Heart right ventricle (tissue), 16 donors: ENCODE data around the gene SLC1A4. TPM values are rescaled to one million over a fixed set of nuclear protein-coding genes. Genes with fewer than 3 reads are reported as not detected.
"Not testable (repeated sequence)": the region's sequence is repeated elsewhere in the genome, so short reads cannot be mapped to it uniquely, and the experiment has no call there.

Experiments
- ATAC-seq, 8 donors: fragments of 200-7000 bp; cut with Tn5 transposase; one replicate each; pipeline ENCODE4 v1.9.1; 2020; ENCODE audit warnings: mild to moderate bottlenecking in 8 of 8, moderate library complexity in 8 of 8, moderate number of reproducible peaks in 1 of 8
- DNase-seq, 2 donors: peaks; one replicate each; pipeline ENCODE4 v3.0.0-alpha.2; 2020
- H3K27ac ChIP-seq, 10 donors: fragments of 200-600 bp; sonication (generic) in 2 of 10; one replicate each; pipeline versions ENCODE4 v1.5.0 to v1.8.0; 2020 to 2022; ENCODE audit warnings: mild to moderate bottlenecking in 3 of 10
- H3K27me3 ChIP-seq, 7 donors: fragments of 200-600 bp; one replicate each; pipeline ENCODE4 v1.8.0; 2021 to 2022; ENCODE audit warnings: mild to moderate bottlenecking in 2 of 7
- H3K36me3 ChIP-seq, 9 donors: fragments of 200-600 bp; sonication (generic) in 1 of 9; one replicate each; pipeline versions ENCODE4 v1.5.0 to v1.8.0; 2020 to 2022; ENCODE audit warnings: mild to moderate bottlenecking in 2 of 9
- H3K4me1 ChIP-seq, 9 donors: fragments of 200-600 bp; sonication (generic) in 1 of 9; one replicate each; pipeline versions ENCODE4 v1.5.0 to v1.8.0; 2020 to 2022; ENCODE audit warnings: mild to moderate bottlenecking in 4 of 9
- H3K4me3 ChIP-seq, 10 donors: fragments of 200-600 bp; sonication (generic) in 2 of 10; one replicate each; pipeline versions ENCODE4 v1.5.0 to v1.8.0; 2020 to 2022; ENCODE audit warnings: mild to moderate bottlenecking in 7 of 10, moderate library complexity in 2 of 10
- H3K9me3 ChIP-seq, 11 donors: fragments of 200-600 bp in 10 of 11; sonication (generic) in 2 of 11; one replicate each; pipeline versions ENCODE4 v1.5.0 to v1.8.0; 2013 to 2022; ENCODE audit warnings: mild to moderate bottlenecking in 2 of 11, control low read depth in 1 of 11, moderate library complexity in 1 of 11
- CTCF ChIP-seq, 9 donors: fragments of 200-600 bp; sonication (generic) in 2 of 9; IDR thresholded peaks; one replicate each; pipeline versions ENCODE4 v1.5.0 to v1.8.0; 2021 to 2022; ENCODE audit warnings: antibody characterized with exemption in 9 of 9, mild to moderate bottlenecking in 5 of 9, moderate library complexity in 1 of 9
- WGBS, 2 donors: extraction: QIAGEN DNeasy Blood & Tissue Kit; methylation state at CpG; one replicate each; pipeline ENCODE4 v1.1.7; 2013; ENCODE audit warnings: inconsistent platforms in 1 of 2; 5-methylcytosine and 5-hydroxymethylcytosine counted together
- intact Hi-C, 10 donors: fragments of 100-400 bp; cut with DNase I; formaldehyde crosslinking; loops; one replicate each; pipeline versions ENCODE4 v1.11.1 to v1.14.2; 2022
- polyA plus RNA-seq, 2 donors: library from polyadenylated mRNA; stranded (reverse); fragments of 200-250 nt; gene quantifications; one replicate each; pipeline ENCODE4 v1.2.3, GENCODE V29; 2013
- total RNA-seq, 10 donors: library from RNA; stranded (reverse); fragmentation: NEBNext Ultra II Directional in 3 of 10; extraction: Animal tissue kit (Norgen Biotek cat#: 25700) in 3 of 10; gene quantifications; one replicate each; pipeline versions ENCODE4 v1.2.1 to v1.2.4, GENCODE V29; 2021 to 2023
- donor health status: Arrhythmogenic right ventricular cardiomyopathy.
- donor health status: ischemic (EF 13 %, LVEDD 7.1; RV severe dilation, severe dysfunction).
- donor health status: healthy with polysubstance abuse.
- donor health status: DM: no; HTN: yes; CAD: no.
- donor health status: DM: no; HTN: no; CAD: no.
- donor health status: ischemic (EF 25% LVEDD 6.9; RV normal size, moderate dysfunction).
- donor health status: ischemic (EF 25% LVEDD 5.7; RV mildly dilated, moderate dysfunction).
- donor health status: healthy.
- donor health status: DM: yes; HTN: yes; CAD: no.
- donor health status: Ischemic cardiomyopathy.
- donor health status: ischemic (EF 35%, LVEDD 5.7; RV mildly dilated, moderate dysfunction).
- donor health status: nonischemic (EF 11% LVEDD 7.7; RV severe dilation, severe dysfunction).
- donor health status: DM: yes; HTN: yes; CAD: no.
- donor health status: PGD.
- donor health status: ischemic (EF 29% LVEDD 5.4; RV normal size, mild dysfunction).
- donor health status: nonischemic (EF 23%, LVEDD 6.1; RV moderate dilation, normal function).

SLC1A4 gene
- total and polyA plus RNA-seq, 12 donors, result 2.1 to 18.7 (median 11.3) TPM

DNA sequence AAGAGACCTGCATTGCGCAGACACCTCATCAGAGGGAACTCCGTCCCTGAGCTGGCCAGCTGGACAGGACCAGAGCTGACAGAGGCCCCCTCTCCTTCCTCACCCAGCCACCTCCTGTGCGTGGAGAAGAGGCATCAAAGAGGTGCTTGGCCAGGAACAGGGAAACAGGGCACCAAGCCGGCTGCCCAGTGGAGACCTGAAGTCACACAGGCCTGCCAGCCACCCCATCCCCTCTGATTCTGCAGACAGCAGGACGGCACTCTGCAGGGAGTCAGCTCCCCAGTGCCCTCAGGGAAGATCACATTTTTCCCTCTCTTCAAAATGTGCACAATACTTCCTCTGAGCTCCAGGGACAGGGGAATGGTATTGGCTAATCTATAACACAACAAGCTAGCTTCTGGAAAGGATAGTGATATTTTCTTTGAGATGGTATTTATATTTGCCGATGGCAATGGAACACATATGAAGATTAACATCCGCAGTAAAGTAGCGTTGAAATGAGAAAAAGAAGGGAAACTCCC, 30.5 kb downstream of the SLC1A4 start:
- 90 to 91% methylated on average over 8 of the region's 8 CpGs for WGBS, 2 donors
- no peaks in the 10 kb centered on the region for H3K9me3 ChIP-seq
- TF ChIP-seq CTCF (IDR thresholded peaks at IDR 0.05), result no peak
- intact Hi-C loops, result loop anchor here in 1 of 10 donors (5.0 kb wide), 1 partner anchor 77 kb away; no protein-coding TSS in a partner anchor
- peaks cover 0 to 30% (median 11%) of the 10 kb centered on the region in 9 donors for H3K4me1 ChIP-seq
- no peak overlapping the region for H3K27ac ChIP-seq
- peaks cover 0 to 88% (median 10%) of the 10 kb centered on the region in 9 donors for H3K36me3 ChIP-seq
- no peak for DNase-seq
- ATAC-seq, result no peak
- H3K4me3 ChIP-seq, result no peak overlapping the region
- H3K27me3 ChIP-seq, result no peaks in the 10 kb centered on the region

- H3K9me3 ChIP-seq, ATAC-seq, intact Hi-C loops, H3K27me3 ChIP-seq, H3K4me3 ChIP-seq, H3K27ac ChIP-seq, DNase-seq: not testable (repeated sequence)
- Histone ChIP-seq H3K4me1 (peaks cover 0 to 30% (median 11%) of the 10 kb centered on the region in 9 donors), H3K36me3 (peaks cover 0 to 83% (median 10%) of the 10 kb centered on the region in 9 donors)
- 97 to 100% methylated on average over 1 of the region's 1 CpG for WGBS, 2 donors
Measured at GRCh38 chr2:65020251-65020650, 31.1 kb downstream of the SLC1A4 start.

DNA sequence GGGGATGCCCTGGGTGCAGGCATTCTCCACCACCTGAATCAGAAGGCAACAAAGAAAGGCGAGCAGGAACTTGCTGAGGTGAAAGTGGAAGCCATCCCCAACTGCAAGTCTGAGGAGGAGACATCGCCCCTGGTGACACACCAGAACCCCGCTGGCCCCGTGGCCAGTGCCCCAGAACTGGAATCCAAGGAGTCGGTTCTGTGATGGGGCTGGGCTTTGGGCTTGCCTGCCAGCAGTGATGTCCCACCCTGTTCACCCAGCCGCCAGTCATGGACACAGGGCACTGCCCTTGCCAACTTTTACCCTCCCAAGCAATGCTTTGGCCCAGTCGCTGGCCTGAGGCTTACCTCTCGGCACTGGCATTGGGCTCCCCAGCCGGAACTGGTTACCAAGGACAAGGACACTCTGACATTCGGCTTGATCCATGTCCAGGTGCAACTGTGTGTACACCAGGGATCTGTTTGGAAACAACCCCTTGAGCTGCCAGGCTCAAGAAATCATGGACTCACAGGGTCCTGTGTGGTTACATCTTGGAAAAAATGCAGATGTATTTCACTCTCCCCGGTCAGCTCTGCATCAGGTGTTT, 31.8 kb downstream of the SLC1A4 start:
- no peaks in the 10 kb centered on the region for H3K27me3 ChIP-seq
- H3K27ac ChIP-seq, result no peak overlapping the region
- H3K4me3 ChIP-seq, result no peak overlapping the region
- ATAC-seq (no peak), DNase-seq (no peak)
- 81 to 83% methylated on average over 11 of the region's 11 CpGs for WGBS, 2 donors
- intact Hi-C loops, result no loop called here
- peaks cover 0 to 76% (median 9%) of the 10 kb centered on the region in 9 donors for H3K36me3 ChIP-seq
- no peak for TF ChIP-seq CTCF (IDR thresholded peaks at IDR 0.05)
- H3K9me3 ChIP-seq, result no peaks in the 10 kb centered on the region
- H3K4me1 ChIP-seq, result peaks cover 0 to 37% (median 11%) of the 10 kb centered on the region in 9 donors

- 67 to 72% methylated on average over 4 of the region's 4 CpGs for WGBS, 2 donors
- H3K27me3 ChIP-seq, result no peaks in the 10 kb centered on the region
- H3K27ac ChIP-seq, result no peak overlapping the region
- ATAC-seq (no peak), DNase-seq (no peak)
- no peak overlapping the region for H3K4me3 ChIP-seq
- no peaks in the 10 kb centered on the region for H3K9me3 ChIP-seq
- peaks cover 0 to 70% (median 6%) of the 10 kb centered on the region in 9 donors for H3K36me3 ChIP-seq
- TF ChIP-seq CTCF (IDR thresholded peaks at IDR 0.05), result no peak
- intact Hi-C loops, result no loop called here
- H3K4me1 ChIP-seq, result peaks cover 0 to 36% (median 10%) of the 10 kb centered on the region in 9 donors
Measured at GRCh38 chr2:65021709-65022108, 32.5 kb downstream of the SLC1A4 start.

GRCh38 chr2:65022189-65022588, 33.0 kb downstream of the SLC1A4 start:
- peaks cover 0 to 31% (median 6%) of the 10 kb centered on the region in 9 donors for H3K4me1 ChIP-seq
- peaks cover 0 to 65% (median 6%) of the 10 kb centered on the region in 9 donors for H3K36me3 ChIP-seq
- H3K9me3 ChIP-seq, result no peaks in the 10 kb centered on the region
- DNase-seq (no peak), ATAC-seq (no peak)
- H3K4me3 ChIP-seq, result no peak overlapping the region
- WGBS, 2 donors, result 92% methylated on average over 6 of the region's 6 CpGs
- H3K27ac ChIP-seq, result no peak overlapping the region
- intact Hi-C loops, result no loop called here
- TF ChIP-seq CTCF (IDR thresholded peaks at IDR 0.05), result no peak
- no peaks in the 10 kb centered on the region for H3K27me3 ChIP-seq
